Fibroblast of skin of abdomen (primary cell): ENCODE measurements around the gene MKS1.

ENCODE experiments used
- DNase-seq: peaks from one replicate; pipeline ENCODE4 v3.0.0-alpha.2; 2013

Gene MKS1

GRCh38 chr17:58200024-58200633, 18.9 kb downstream of the MKS1 start:
- DNase-seq, result peak; percentile 36

- no peak for DNase-seq
Observed at GRCh38 chr17:58196610-58197009, 22.4 kb downstream of the MKS1 start.

GRCh38 chr17:58195518-58196123, 23.4 kb downstream of the MKS1 start:
- DNase-seq, result no peak

- DNase-seq, result no peak
Observed at GRCh38 chr17:58193641-58194255, 25.3 kb downstream of the MKS1 start.

GRCh38 chr17:58192612-58193011, 26.4 kb downstream of the MKS1 start, which contains the start of gene EPX:
Gene EPX, plus strand, starts transcription at chr17:58192726. Its CDS starts 121 bp downstream, at chr17:58192847.
- DNase-seq, result no peak

GRCh38 chr17:58191241-58191896, 27.7 kb downstream of the MKS1 start:
- no peak for DNase-seq

GRCh38 chr17:58189436-58190146, 29.5 kb downstream of the MKS1 start:
- DNase-seq, result peak; percentile 80

- no peak for DNase-seq
Observed at GRCh38 chr17:58187675-58188074, 31.4 kb downstream of the MKS1 start.

GRCh38 chr17:58187063-58187462, 32.0 kb downstream of the MKS1 start:
- DNase-seq, result no peak

- no peak for DNase-seq
Observed at GRCh38 chr17:58186591-58186990, 32.5 kb downstream of the MKS1 start.

- DNase-seq, result no peak
Observed at GRCh38 chr17:58184986-58185761, 33.9 kb downstream of the MKS1 start.

- peak; percentile 44 for DNase-seq
Observed at GRCh38 chr17:58184308-58184985, 34.6 kb downstream of the MKS1 start.

- no peak for DNase-seq
Observed at GRCh38 chr17:58183514-58183913, 35.5 kb downstream of the MKS1 start.

GRCh38 chr17:58181796-58182195, 37.3 kb downstream of the MKS1 start:
- DNase-seq, result no peak

GRCh38 chr17:58176200-58176599, 42.9 kb downstream of the MKS1 start:
- no peak for DNase-seq

- no peak for DNase-seq
Observed at GRCh38 chr17:58174871-58175270, 44.2 kb downstream of the MKS1 start.

GRCh38 chr17:58172369-58173071, 46.5 kb downstream of the MKS1 start:
- DNase-seq, result peak; percentile 4

GRCh38 chr17:58170622-58171021, 48.4 kb downstream of the MKS1 start:
- DNase-seq, result no peak

- no peak for DNase-seq
Observed at GRCh38 chr17:58166682-58167081, 52.4 kb downstream of the MKS1 start, which contains the start of gene OR4D2. Gene OR4D2, plus strand, starts transcription at chr17:58166982. Its CDS starts 2,674 bp downstream, at chr17:58169656.

GRCh38 chr17:58165981-58166380, 53.1 kb downstream of the MKS1 start:
- no peak for DNase-seq

GRCh38 chr17:58161566-58161965, 57.5 kb downstream of the MKS1 start:
- DNase-seq, result no peak
